Cardiac muscle cell (in vitro differentiated cells and primary cell): Measurements from ENCODE around the gene FGF1. TPM values are rescaled to one million over a fixed set of nuclear protein-coding genes. Genes with fewer than 3 reads are reported as not detected.

ENCODE experiments used
- DNase-seq, 2 donors: peaks; one replicate each; pipeline versions ENCODE4 v3.0.0 to v3.0.0-alpha.2; 2010 to 2017; ENCODE audit warnings: low read depth in 1 of 2, low spot score in 1 of 2
- H3K27ac ChIP-seq: fragments of 200-600 bp; sonication (generic); 2 replicates; pipeline ENCODE4 v1.5.1; 2016
- H3K27me3 ChIP-seq: fragments of 200-600 bp; sonication (generic); 2 replicates; pipeline ENCODE4 v1.6.0; 2016; ENCODE audit warnings: control low read depth
- H3K36me3 ChIP-seq: fragments of 200-600 bp; sonication (generic); 2 replicates; pipeline ENCODE4 v1.5.1; 2016; ENCODE audit warnings: control low read depth
- H3K4me1 ChIP-seq: fragments of 200-600 bp; sonication (generic); 2 replicates; pipeline ENCODE4 v1.8.1; 2017; ENCODE audit warnings: low read depth, mild to moderate bottlenecking, mixed run types
- H3K4me3 ChIP-seq: fragments of 200-600 bp; sonication (generic); 2 replicates; pipeline ENCODE4 v1.5.1; 2016; ENCODE audit warnings: mild to moderate bottlenecking
- H3K9me3 ChIP-seq: fragments of 200-600 bp; sonication (generic); 2 replicates; pipeline ENCODE4 v1.5.1; 2017; ENCODE audit warnings: low read depth, mild to moderate bottlenecking, control low read depth
- polyA plus RNA-seq: library from polyadenylated mRNA; unstranded; fragments of >200 nt; fragmentation: Nextera tagmentation; extraction: Ambion mirVana; gene quantifications from 2 replicates; pipeline ENCODE4 v1.2.1, GENCODE V29; 2016
- total RNA-seq: library from RNA; depleted of rRNA; stranded (reverse); fragments of >200 nt; gene quantifications from 2 replicates; pipeline ENCODE4 v1.2.3, GENCODE V29; 2016
- TF ChIP-seq, protein P1 (sequence below): IDR thresholded peaks from 2 replicates; pipeline ENCODE4 v1.5.1; 2012; ENCODE audit warnings: low read depth, mild to moderate bottlenecking, low read length

Gene FGF1
- total and polyA plus RNA-seq, 2 experiments from 2014 or later, result not detected

DNA sequence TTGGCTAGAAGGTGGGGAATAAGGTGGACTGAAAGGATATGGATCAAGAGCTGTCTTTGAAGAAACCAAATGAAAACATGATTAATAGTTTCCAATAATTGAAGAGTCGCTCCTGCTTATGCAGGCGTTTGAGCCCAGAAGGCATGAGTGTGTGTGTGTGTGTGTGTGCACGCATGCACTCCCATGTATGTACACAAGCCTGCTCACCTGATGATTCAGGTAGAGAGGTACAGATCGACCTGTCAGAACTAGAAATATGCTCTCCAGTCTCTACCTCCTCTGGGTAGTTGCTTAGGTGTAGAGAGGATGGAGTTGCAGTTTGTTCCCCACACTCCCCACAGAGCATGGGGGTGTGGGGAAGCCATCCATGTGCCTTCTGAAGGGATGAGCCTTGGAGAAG, 1.1 kb upstream of the FGF1 start:
- Histone ChIP-seq H3K27ac (no peak overlapping the region), H3K9me3 (no peaks in the 10 kb centered on the region), H3K4me3 (no peak overlapping the region), H3K27me3 (no peaks in the 10 kb centered on the region), H3K36me3 (no peaks in the 10 kb centered on the region), H3K4me1 (peaks cover 5% of the 10 kb centered on the region)
- no peak for DNase-seq
- TF ChIP-seq, protein P1, sequence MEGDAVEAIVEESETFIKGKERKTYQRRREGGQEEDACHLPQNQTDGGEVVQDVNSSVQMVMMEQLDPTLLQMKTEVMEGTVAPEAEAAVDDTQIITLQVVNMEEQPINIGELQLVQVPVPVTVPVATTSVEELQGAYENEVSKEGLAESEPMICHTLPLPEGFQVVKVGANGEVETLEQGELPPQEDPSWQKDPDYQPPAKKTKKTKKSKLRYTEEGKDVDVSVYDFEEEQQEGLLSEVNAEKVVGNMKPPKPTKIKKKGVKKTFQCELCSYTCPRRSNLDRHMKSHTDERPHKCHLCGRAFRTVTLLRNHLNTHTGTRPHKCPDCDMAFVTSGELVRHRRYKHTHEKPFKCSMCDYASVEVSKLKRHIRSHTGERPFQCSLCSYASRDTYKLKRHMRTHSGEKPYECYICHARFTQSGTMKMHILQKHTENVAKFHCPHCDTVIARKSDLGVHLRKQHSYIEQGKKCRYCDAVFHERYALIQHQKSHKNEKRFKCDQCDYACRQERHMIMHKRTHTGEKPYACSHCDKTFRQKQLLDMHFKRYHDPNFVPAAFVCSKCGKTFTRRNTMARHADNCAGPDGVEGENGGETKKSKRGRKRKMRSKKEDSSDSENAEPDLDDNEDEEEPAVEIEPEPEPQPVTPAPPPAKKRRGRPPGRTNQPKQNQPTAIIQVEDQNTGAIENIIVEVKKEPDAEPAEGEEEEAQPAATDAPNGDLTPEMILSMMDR, result no peak

DNA sequence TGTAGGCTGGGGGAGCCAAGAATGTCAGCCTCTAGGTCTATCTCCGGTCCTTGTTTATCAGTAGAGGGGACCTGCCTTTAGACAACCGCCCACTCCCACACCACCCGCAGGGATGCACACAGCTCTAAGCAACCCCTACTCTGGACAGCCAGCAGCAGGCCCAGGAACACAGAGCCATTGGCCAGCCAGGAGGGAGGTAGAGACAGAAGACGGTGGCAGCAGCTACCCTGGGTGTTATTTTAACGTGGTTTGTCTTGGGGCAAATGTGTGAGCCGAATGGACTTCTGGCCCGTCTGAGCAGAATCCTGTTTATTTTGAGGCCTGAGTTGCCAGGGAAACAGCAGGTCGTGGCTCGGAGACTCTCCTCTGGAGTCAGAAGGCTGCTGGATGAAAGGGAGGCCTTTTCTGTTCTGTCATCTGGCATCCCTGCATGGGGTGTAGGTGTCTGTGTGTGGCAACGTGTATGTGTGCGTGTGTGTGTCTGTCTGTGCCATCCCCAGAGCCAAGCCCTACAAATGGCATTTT, 382 bp upstream of the FGF1 start:
- Histone ChIP-seq H3K4me3 (no peak overlapping the region), H3K27ac (no peak overlapping the region), H3K36me3 (no peaks in the 10 kb centered on the region), H3K27me3 (no peaks in the 10 kb centered on the region), H3K4me1 (peaks cover 5% of the 10 kb centered on the region), H3K9me3 (no peaks in the 10 kb centered on the region)
- no peak for DNase-seq
- TF ChIP-seq, protein P1, result no peak

DNA sequence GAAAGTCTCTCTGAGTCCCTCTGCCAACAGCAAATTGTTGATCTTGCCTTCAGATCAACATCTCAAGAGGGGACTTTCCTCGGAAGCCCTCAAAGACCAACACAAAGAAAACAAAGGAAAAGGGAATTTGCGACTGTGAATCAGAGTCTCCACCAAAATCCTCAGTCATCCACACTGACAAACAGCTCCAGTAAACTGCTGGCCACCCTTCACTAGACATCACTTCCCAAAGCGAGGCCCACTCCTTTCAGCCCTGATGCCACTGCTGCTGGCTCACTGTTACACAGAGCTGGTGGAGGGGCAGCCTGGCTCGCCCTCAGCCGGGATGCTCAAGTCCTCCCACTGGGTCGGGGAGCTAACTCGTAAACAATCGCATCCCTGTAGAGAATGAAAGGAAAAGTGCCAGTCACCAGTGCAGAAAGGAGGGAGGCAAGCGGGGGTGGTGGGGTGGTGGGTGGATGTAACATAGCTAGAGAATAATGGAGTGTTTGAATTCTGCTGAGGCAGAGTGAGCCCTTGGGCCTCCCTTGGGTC, 1.3 kb downstream of the FGF1 start:
- peak in 1 of 2 donors; percentile 26 for DNase-seq

DNA sequence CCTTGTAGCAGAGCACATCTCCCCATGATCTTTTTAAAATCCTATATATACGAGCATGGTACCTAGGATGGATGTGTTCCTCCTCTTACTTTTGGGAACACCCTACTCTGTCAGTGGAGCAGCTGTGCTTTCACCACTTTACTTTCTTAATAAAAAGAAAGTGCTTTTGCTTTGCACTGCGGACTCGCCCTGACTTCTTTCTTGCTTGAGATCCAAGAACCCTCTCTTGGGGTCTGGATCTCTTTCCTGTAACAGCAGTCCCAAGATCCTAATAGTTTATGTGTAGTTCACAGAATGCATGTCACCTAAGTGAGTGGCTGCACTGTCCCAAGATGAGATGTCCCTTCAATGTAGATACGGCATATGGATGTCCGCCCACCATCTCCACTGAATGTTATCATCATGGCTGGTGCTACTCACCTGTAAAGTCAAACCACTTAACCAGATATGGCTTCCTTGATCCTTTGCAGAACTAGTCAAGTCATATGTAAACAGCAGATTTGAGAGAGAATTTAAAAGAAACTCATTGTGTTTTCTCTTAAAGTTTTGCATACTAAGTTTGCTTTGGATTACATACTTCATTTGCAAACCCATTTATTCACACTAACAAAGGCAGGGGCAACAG, 1.9 kb downstream of the FGF1 start:
- peaks cover 5% of the 10 kb centered on the region for H3K4me1 ChIP-seq
- H3K27ac ChIP-seq, result no peak overlapping the region
- TF ChIP-seq, protein P1, result no peak
- DNase-seq, result no peak
- no peak overlapping the region for H3K4me3 ChIP-seq
- no peaks in the 10 kb centered on the region for H3K9me3 ChIP-seq
- H3K36me3 ChIP-seq, result no peaks in the 10 kb centered on the region
- no peaks in the 10 kb centered on the region for H3K27me3 ChIP-seq

More for the DNA sequence above, 1.3 kb downstream of the FGF1 start:
- H3K27me3 ChIP-seq, result no peaks in the 10 kb centered on the region
- no peaks in the 10 kb centered on the region for H3K9me3 ChIP-seq
- no peak overlapping the region for H3K4me3 ChIP-seq
- no peaks in the 10 kb centered on the region for H3K36me3 ChIP-seq
- H3K4me1 ChIP-seq, result peaks cover 5% of the 10 kb centered on the region
- TF ChIP-seq, protein P1, result no peak
- no peak overlapping the region for H3K27ac ChIP-seq

DNA sequence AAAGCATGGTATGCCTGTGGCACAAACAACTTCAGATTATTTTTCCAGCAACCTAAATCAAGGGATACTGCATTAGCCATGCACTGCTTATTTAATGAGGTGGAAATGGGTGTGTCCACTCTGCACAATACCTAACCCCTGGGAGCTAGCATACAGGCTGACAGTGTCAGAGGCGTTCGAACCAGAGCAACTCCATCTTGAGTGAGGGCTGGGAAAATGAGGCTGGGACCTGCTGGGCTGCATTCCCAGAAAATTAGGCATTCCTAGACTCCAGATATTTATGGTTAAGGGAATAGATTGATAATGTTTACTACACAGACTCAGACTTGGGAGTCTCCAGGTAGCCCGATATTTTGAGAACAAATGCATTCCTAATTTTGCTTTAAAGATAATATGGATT, 2.8 kb downstream of the FGF1 start:
- TF ChIP-seq, protein P1, result no peak
- Histone ChIP-seq H3K9me3 (no peaks in the 10 kb centered on the region), H3K4me3 (no peak overlapping the region), H3K4me1 (no peaks in the 10 kb centered on the region), H3K36me3 (no peaks in the 10 kb centered on the region), H3K27me3 (no peaks in the 10 kb centered on the region), H3K27ac (no peak overlapping the region)
- no peak for DNase-seq
